ENCODE data around the gene HIGD1B.
A peak's percentile ranks its signal among the peaks of the same experiment; 100 is the strongest.

DNA sequence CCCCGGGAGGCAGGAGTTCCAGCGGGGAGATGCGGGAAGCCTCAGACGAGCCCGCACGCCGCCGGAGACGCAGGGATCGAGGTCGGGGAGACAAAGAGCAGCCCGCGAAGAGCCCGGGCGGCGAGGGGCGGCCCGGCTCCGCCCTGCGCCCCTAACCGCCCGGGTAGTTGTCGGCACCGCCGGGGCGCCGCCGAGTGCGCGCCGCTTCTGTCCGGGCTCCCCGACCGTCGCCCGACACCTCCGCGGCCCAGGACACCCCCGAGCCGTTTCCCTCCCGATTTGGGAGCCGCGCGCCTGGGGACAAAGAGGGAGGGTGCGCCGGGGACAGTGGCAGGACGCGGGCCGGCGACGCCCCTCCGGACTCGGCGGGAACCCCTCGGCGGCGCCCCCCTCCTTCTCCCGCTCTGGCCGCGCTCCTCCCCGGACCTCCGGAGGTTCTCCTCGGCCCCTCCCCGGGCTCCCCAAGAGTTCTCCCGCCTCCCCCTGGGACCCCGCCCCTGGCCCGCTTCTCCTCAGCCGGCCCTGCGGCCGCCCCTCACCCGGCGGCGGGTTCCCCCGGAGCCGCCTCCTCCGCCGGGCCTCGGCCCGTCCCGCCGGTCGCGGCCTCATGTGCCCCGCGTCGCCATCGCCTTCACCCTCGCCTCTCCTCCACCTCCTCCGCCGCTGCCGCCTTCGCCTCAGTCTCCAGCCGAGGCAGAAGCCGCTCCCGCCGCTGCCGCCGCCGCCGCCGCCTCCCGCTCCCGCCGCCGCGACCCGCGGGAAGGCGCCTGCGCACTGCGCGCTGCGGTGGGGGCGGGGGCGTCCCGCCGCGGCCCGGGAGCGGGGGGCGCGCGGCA lies 17.9 kb upstream of the HIGD1B start, which contains the start of gene GJC1:
- TF ChIP-seq, protein P1, sequence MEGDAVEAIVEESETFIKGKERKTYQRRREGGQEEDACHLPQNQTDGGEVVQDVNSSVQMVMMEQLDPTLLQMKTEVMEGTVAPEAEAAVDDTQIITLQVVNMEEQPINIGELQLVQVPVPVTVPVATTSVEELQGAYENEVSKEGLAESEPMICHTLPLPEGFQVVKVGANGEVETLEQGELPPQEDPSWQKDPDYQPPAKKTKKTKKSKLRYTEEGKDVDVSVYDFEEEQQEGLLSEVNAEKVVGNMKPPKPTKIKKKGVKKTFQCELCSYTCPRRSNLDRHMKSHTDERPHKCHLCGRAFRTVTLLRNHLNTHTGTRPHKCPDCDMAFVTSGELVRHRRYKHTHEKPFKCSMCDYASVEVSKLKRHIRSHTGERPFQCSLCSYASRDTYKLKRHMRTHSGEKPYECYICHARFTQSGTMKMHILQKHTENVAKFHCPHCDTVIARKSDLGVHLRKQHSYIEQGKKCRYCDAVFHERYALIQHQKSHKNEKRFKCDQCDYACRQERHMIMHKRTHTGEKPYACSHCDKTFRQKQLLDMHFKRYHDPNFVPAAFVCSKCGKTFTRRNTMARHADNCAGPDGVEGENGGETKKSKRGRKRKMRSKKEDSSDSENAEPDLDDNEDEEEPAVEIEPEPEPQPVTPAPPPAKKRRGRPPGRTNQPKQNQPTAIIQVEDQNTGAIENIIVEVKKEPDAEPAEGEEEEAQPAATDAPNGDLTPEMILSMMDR (IDR thresholded peaks at IDR 0.05; ENCODE audit: extremely low read depth in 1 of 2, insufficient read depth in 1 of 2, low read depth in 1 of 2, low read length in 2 of 2), result no peak
- peak; percentile 11 for TF ChIP-seq POLR2AphosphoS5 (IDR thresholded peaks at IDR 0.05; ENCODE audit: insufficient read depth, low read depth, low read length)
- peak; percentile 20 for TF ChIP-seq POLR2A (IDR thresholded peaks at IDR 0.05; ENCODE audit: low read depth, low read length)
- TF ChIP-seq EZH2 (IDR thresholded peaks at IDR 0.05; ENCODE audit: borderline replicate concordance, low read depth, low read length, severe bottlenecking), result no peak
- TF ChIP-seq, protein P2, sequence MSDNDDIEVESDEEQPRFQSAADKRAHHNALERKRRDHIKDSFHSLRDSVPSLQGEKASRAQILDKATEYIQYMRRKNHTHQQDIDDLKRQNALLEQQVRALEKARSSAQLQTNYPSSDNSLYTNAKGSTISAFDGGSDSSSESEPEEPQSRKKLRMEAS (IDR thresholded peaks at IDR 0.05; ENCODE audit: insufficient read depth, insufficient read length), result no peak
- TF ChIP-seq FOS (IDR thresholded peaks at IDR 0.05; ENCODE audit: borderline replicate concordance, insufficient read depth, low read length), result no peak
- no peak for TF ChIP-seq MYC (IDR thresholded peaks at IDR 0.05; ENCODE audit: low read depth, low read length)
- TF ChIP-seq GATA2 (IDR thresholded peaks at IDR 0.05; ENCODE audit: insufficient read depth, insufficient read length, low read depth, low read length), result no peak
